HEK293T (cell line): Measurements from ENCODE around the gene STAP1.

ENCODE experiments used
- ARNT ChIP-seq: fragments of 450-650 bp; IDR thresholded peaks from 2 replicates; pipeline ENCODE4 v1.6.1; 2017; ENCODE audit warnings: mild to moderate bottlenecking
- BHLHE40 ChIP-seq: fragments of 450-650 bp; IDR thresholded peaks from 2 replicates; pipeline ENCODE4 v1.6.1; 2016; ENCODE audit warnings: mild to moderate bottlenecking, moderate library complexity, borderline replicate concordance
- CTBP1 ChIP-seq: fragments of 450-650 bp; IDR thresholded peaks from 2 replicates; pipeline ENCODE4 v1.6.1; 2016; ENCODE audit warnings: borderline replicate concordance
- ELF4 ChIP-seq: fragments of 450-650 bp; IDR thresholded peaks from 2 replicates; pipeline ENCODE4 v1.6.1; 2017; ENCODE audit warnings: antibody characterized with exemption
- FOXM1 ChIP-seq: fragments of 450-650 bp; IDR thresholded peaks from 2 replicates; pipeline ENCODE4 v1.6.1; 2017; ENCODE audit warnings: mild to moderate bottlenecking, borderline replicate concordance
- L3MBTL2 ChIP-seq: fragments of 450-650 bp; conservative IDR thresholded peaks from 2 replicates; pipeline ENCODE4 v1.6.1; 2016; ENCODE audit warnings: mild to moderate bottlenecking
- LEF1 ChIP-seq: fragments of 450-650 bp; IDR thresholded peaks from 2 replicates; pipeline ENCODE4 v1.6.1; 2017; ENCODE audit warnings: mild to moderate bottlenecking, borderline replicate concordance
- NFRKB ChIP-seq: fragments of 450-650 bp; IDR thresholded peaks from 2 replicates; pipeline ENCODE4 v1.6.1; 2016; ENCODE audit warnings: mild to moderate bottlenecking, moderate library complexity
- SP1 ChIP-seq: fragments of 450-650 bp; IDR thresholded peaks from 2 replicates; pipeline ENCODE4 v1.6.1; 2017
- SUZ12 ChIP-seq: fragments of 450-650 bp; IDR thresholded peaks from 2 replicates; pipeline ENCODE4 v1.6.1; 2016; ENCODE audit warnings: mild to moderate bottlenecking
- TARDBP ChIP-seq: fragments of 450-650 bp; IDR thresholded peaks from 2 replicates; pipeline ENCODE4 v1.6.1; 2016
- TF ChIP-seq, protein P1 (sequence below): fragments of 450-650 bp; IDR thresholded peaks from 2 replicates; pipeline ENCODE4 v1.6.1; 2016

DNA sequence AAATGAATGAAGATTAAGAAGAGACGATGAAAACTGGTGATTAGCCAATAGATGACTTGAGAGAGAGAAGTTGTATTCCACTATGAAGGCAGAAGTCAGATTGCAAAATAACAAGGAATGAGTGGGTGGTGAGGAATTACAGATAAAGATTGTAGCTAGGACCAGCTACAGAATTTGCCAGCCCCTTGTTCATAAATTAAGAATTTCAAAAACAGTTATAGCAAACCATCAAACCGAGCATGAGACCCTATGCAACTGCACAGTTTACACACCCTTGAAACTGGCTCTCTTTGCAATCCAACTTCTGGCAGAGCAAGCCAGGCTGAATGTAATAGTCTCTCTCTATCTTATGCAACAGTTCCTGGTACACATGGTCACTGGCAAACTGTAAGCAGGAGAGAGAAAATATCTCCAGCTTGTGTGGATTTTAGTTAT lies 35.2 kb downstream of the STAP1 start:
- TF ChIP-seq BHLHE40 (no peak), SP1 (no peak), SUZ12 (no peak), L3MBTL2 (no peak), NFRKB (no peak), ARNT (no peak), LEF1 (no peak), ELF4 (no peak), TARDBP (no peak), FOXM1 (no peak), CTBP1 (no peak)
- TF ChIP-seq, protein P1, sequence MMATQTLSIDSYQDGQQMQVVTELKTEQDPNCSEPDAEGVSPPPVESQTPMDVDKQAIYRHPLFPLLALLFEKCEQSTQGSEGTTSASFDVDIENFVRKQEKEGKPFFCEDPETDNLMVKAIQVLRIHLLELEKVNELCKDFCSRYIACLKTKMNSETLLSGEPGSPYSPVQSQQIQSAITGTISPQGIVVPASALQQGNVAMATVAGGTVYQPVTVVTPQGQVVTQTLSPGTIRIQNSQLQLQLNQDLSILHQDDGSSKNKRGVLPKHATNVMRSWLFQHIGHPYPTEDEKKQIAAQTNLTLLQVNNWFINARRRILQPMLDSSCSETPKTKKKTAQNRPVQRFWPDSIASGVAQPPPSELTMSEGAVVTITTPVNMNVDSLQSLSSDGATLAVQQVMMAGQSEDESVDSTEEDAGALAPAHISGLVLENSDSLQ: no peak
